Left lung (tissue), 14 donors: ENCODE data around the gene HAX1. TPM values are rescaled to one million over a fixed set of nuclear protein-coding genes. Genes with fewer than 3 reads are reported as not detected.
"Not testable (repeated sequence)": the region's sequence is repeated elsewhere in the genome, so short reads cannot be mapped to it uniquely, and the experiment has no call there.

Experiments used
- ATAC-seq: fragments of 200-7000 bp; cut with Tn5 transposase; one replicate; pipeline ENCODE4 v1.9.1; 2020; ENCODE audit warnings: moderate library complexity
- DNase-seq, 4 donors: peaks; one replicate each; pipeline ENCODE4 v3.0.0-alpha.2; 2013 to 2020
- H3K27ac ChIP-seq, 2 donors: fragments of 200-600 bp; sonication (generic) in 1 of 2; one replicate each; pipeline versions ENCODE4 v1.5.0 to v1.8.0; 2020 to 2021
- H3K27me3 ChIP-seq, 2 donors: fragments of 200-600 bp; sonication (generic) in 1 of 2; one replicate each; pipeline versions ENCODE4 v1.5.0 to v1.8.0; 2020 to 2021
- H3K36me3 ChIP-seq, 2 donors: fragments of 200-600 bp; sonication (generic) in 1 of 2; one replicate each; pipeline versions ENCODE4 v1.5.0 to v1.8.0; 2020 to 2021
- H3K4me1 ChIP-seq, 2 donors: fragments of 200-600 bp; one replicate each; pipeline ENCODE4 v1.8.0; 2021
- H3K4me3 ChIP-seq, 2 donors: fragments of 200-600 bp; sonication (generic) in 1 of 2; one replicate each; pipeline versions ENCODE4 v1.5.0 to v1.8.0; 2020 to 2021; ENCODE audit warnings: mild to moderate bottlenecking in 1 of 2
- H3K9me3 ChIP-seq, 2 donors: fragments of 200-600 bp; sonication (generic) in 1 of 2; one replicate each; pipeline versions ENCODE4 v1.5.0 to v1.8.0; 2020 to 2021
- CTCF ChIP-seq, 2 donors: fragments of 200-600 bp; sonication (generic) in 1 of 2; IDR thresholded peaks; one replicate each; pipeline versions ENCODE4 v1.5.0 to v1.8.0; 2021; ENCODE audit warnings: antibody characterized with exemption in 2 of 2
- intact Hi-C, 2 donors: fragments of 100-400 bp; cut with DNase I; formaldehyde crosslinking; loops; one replicate each; pipeline versions ENCODE4 v1.11.2 to v1.14.2; 2022
- long read RNA-seq, 12 donors: library from polyadenylated mRNA in 2 of 12; unstranded in 2 of 12; transcript quantifications; one replicate each; pipeline ENCODE4 v2.0.0 and lab custom pipeline, GENCODE V29; 2019 to 2026
- polyA plus RNA-seq, 6 donors: library from polyadenylated mRNA; unstranded; fragments of 120-200 nt; gene quantifications; one replicate each; pipeline ENCODE4 v1.2.1, GENCODE V29; 2013; ENCODE audit not compliant: insufficient read length in 6 of 6
- total RNA-seq, 2 donors: library from RNA; stranded (reverse); fragmentation: NEBNext Ultra II Directional; extraction: Animal tissue kit (Norgen Biotek cat#: 25700); gene quantifications; one replicate each; pipeline ENCODE4 v1.2.1, GENCODE V29; 2021
- donor health status: DM: no; HTN: yes; CAD: no.
- donor health status: DM: no; HTN: no; CAD: no.

HAX1 gene
- total RNA-seq (10 to 100 TPM; 71.6 to 82.6 TPM), polyA plus RNA-seq (10 to 100 TPM; 68.6 to 80.5 (median 79.1) TPM)
- long read RNA-seq, donor 1, transcript HAX1-201 (7 exons, 1,227 nt) = major isoform, 39 of 63 reads
- long read RNA-seq, donor 1, partial matches to known transcripts = 17 of 63 reads
- long read RNA-seq, donor 1, other reads (novel, unspliced or antisense) = 0 of 63 reads
- long read RNA-seq, donor 2, transcript HAX1-201 (7 exons, 1,227 nt) = major isoform, 27 of 50 reads
- long read RNA-seq, donor 2, partial matches to known transcripts = 22 of 50 reads
- long read RNA-seq, donor 2, other reads (novel, unspliced or antisense) = 0 of 50 reads
- long read RNA-seq, donor 3, transcript HAX1-201 (7 exons, 1,227 nt) = major isoform, 34 of 35 reads
- long read RNA-seq, donor 3, partial matches to known transcripts = 0 of 35 reads
- long read RNA-seq, donor 3, other reads (novel, unspliced or antisense) = 0 of 35 reads
- long read RNA-seq, donor 4, transcript HAX1-201 (7 exons, 1,227 nt) = major isoform, 74 of 92 reads
- long read RNA-seq, donor 4, partial matches to known transcripts = 4 of 92 reads
- long read RNA-seq, donor 4, other reads (novel, unspliced or antisense) = 5 of 92 reads
- long read RNA-seq, donor 5, transcript HAX1-201 (7 exons, 1,227 nt) = major isoform, 35 of 50 reads
- long read RNA-seq, donor 5, partial matches to known transcripts = 11 of 50 reads
- long read RNA-seq, donor 5, other reads (novel, unspliced or antisense) = 0 of 50 reads
- long read RNA-seq, donor 6, transcript HAX1-201 (7 exons, 1,227 nt) = major isoform, 37 of 65 reads
- long read RNA-seq, donor 6, partial matches to known transcripts = 26 of 65 reads
- long read RNA-seq, donor 6, other reads (novel, unspliced or antisense) = 0 of 65 reads
- long read RNA-seq, donor 7, transcript HAX1-201 (7 exons, 1,227 nt) = major isoform, 23 of 25 reads
- long read RNA-seq, donor 7, partial matches to known transcripts = 0 of 25 reads
- long read RNA-seq, donor 7, other reads (novel, unspliced or antisense) = 0 of 25 reads
- long read RNA-seq, donor 8, transcript HAX1-201 (7 exons, 1,227 nt) = major isoform, 20 of 25 reads
- long read RNA-seq, donor 8, partial matches to known transcripts = 0 of 25 reads
- long read RNA-seq, donor 8, other reads (novel, unspliced or antisense) = 0 of 25 reads
- long read RNA-seq, donor 9 = 0 reads
- long read RNA-seq, donor 10, transcript HAX1-204 (7 exons, 914 nt) = minor isoform, 9 of 162 reads
- long read RNA-seq, donor 10, transcript HAX1-201 (7 exons, 1,227 nt) = major isoform, 140 of 162 reads
- long read RNA-seq, donor 10, partial matches to known transcripts = 1 of 162 reads
- long read RNA-seq, donor 10, other reads (novel, unspliced or antisense) = 8 of 162 reads
- long read RNA-seq, donor 11, transcript HAX1-201 (7 exons, 1,227 nt) = major isoform, 34 of 51 reads
- long read RNA-seq, donor 11, partial matches to known transcripts = 15 of 51 reads
- long read RNA-seq, donor 11, other reads (novel, unspliced or antisense) = 0 of 51 reads
- long read RNA-seq, donor 12, transcript HAX1-201 (7 exons, 1,227 nt) = major isoform, 25 of 32 reads
- long read RNA-seq, donor 12, partial matches to known transcripts = 6 of 32 reads
- long read RNA-seq, donor 12, other reads (novel, unspliced or antisense) = 0 of 32 reads

GRCh38 chr1:154272217-154272998 is at the start of gene HAX1:
TSS of gene HAX1 (plus strand) at chr1:154272629. CDS start at chr1:154272724, 95 bp downstream.
- peak within 1 kb of the TSS; percentile 84 to 92 for H3K27ac ChIP-seq
- TF ChIP-seq CTCF (IDR thresholded peaks at IDR 0.05) = peak; percentile 56 to 70
- intact Hi-C loops = no loop called here
- H3K9me3 ChIP-seq = no peaks in the 10 kb centered on the region
- peaks cover 3 to 25% of the 10 kb centered on the region in 2 donors for H3K4me1 ChIP-seq
- H3K4me3 ChIP-seq = peak within 1 kb of the TSS; percentile 66 to 82
- peak; percentile 92 to 96 (median 95) for DNase-seq
- peak; percentile 95 for ATAC-seq
- peaks cover 4 to 62% of the 10 kb centered on the region in 2 donors for H3K36me3 ChIP-seq
- H3K27me3 ChIP-seq = no peaks in the 10 kb centered on the region

- H3K27ac ChIP-seq = peak overlapping the region; percentile 42 to 95
- DNase-seq (no peak), ATAC-seq (no peak)
- no peak overlapping the region for H3K4me3 ChIP-seq
- H3K9me3 ChIP-seq = no peaks in the 10 kb centered on the region
- no peaks in the 10 kb centered on the region for H3K27me3 ChIP-seq
- intact Hi-C loops = no loop called here
- H3K4me1 ChIP-seq = peaks cover 32 to 78% of the 10 kb centered on the region in 2 donors
- TF ChIP-seq CTCF (IDR thresholded peaks at IDR 0.05) = no peak
- H3K36me3 ChIP-seq = peaks cover 0 to 44% of the 10 kb centered on the region in 2 donors
Observed at GRCh38 chr1:154222918-154223317, 49.5 kb upstream of the HAX1 start.

- H3K4me1 ChIP-seq = peaks cover 28 to 71% of the 10 kb centered on the region in 2 donors
- H3K27ac ChIP-seq = no peak overlapping the region
- ATAC-seq (no peak), DNase-seq (no peak)
- no peaks in the 10 kb centered on the region for H3K27me3 ChIP-seq
- no peak for TF ChIP-seq CTCF (IDR thresholded peaks at IDR 0.05)
- no peaks in the 10 kb centered on the region for H3K9me3 ChIP-seq
- intact Hi-C loops = no loop called here
- H3K4me3 ChIP-seq = no peak overlapping the region
- H3K36me3 ChIP-seq = peaks cover 0 to 44% of the 10 kb centered on the region in 2 donors
Observed at GRCh38 chr1:154223621-154224020, 48.8 kb upstream of the HAX1 start.

GRCh38 chr1:154225370-154225769 is 47.1 kb upstream of the HAX1 start:
- ATAC-seq (no peak), DNase-seq (no peak)
- Histone ChIP-seq H3K27ac (no peak overlapping the region), H3K4me3 (no peak overlapping the region), H3K4me1 (peaks cover 19 to 60% of the 10 kb centered on the region in 2 donors), H3K27me3 (no peaks in the 10 kb centered on the region), H3K36me3 (peaks cover 0 to 57% of the 10 kb centered on the region in 2 donors), H3K9me3 (no peaks in the 10 kb centered on the region)
- no peak for TF ChIP-seq CTCF (IDR thresholded peaks at IDR 0.05)
- intact Hi-C loops = no loop called here

GRCh38 chr1:154231112-154231511 is 41.3 kb upstream of the HAX1 start:
- ATAC-seq, H3K27ac ChIP-seq, H3K9me3 ChIP-seq, H3K4me3 ChIP-seq, DNase-seq, intact Hi-C loops, H3K27me3 ChIP-seq: not testable (repeated sequence)
- Histone ChIP-seq H3K4me1 (peaks cover 0 to 14% of the 10 kb centered on the region in 2 donors), H3K36me3 (peaks cover 2 to 100% of the 10 kb centered on the region in 2 donors)

GRCh38 chr1:154233127-154233526 is 39.3 kb upstream of the HAX1 start:
- H3K4me1 ChIP-seq, H3K27ac ChIP-seq, H3K9me3 ChIP-seq, intact Hi-C loops, H3K27me3 ChIP-seq, DNase-seq, ATAC-seq, H3K4me3 ChIP-seq: not testable (repeated sequence)
- H3K36me3 ChIP-seq = peaks cover 2 to 100% of the 10 kb centered on the region in 2 donors
